Immature natural killer cell (primary cell): ENCODE data around the gene RALGAPA2. TPM values are rescaled to one million over a fixed set of nuclear protein-coding genes. Genes with fewer than 3 reads are reported as not detected.
A peak's percentile ranks its signal among the peaks of the same experiment; 100 is the strongest.

ENCODE experiments used
- DNase-seq, 3 donors: peaks; one replicate each; pipeline ENCODE4 v3.0.0; 2022; ENCODE audit warnings: mixed read lengths in 1 of 3
- H3K27ac Mint-ChIP-seq, 6 donors: one replicate each; pipeline ENCODE4 v1.8.0; 2020; ENCODE audit warnings: mixed read lengths in 6 of 6, mild to moderate bottlenecking in 5 of 6, inconsistent platforms in 4 of 6, moderate library complexity in 3 of 6
- H3K27me3 Mint-ChIP-seq, 3 donors: one replicate each; pipeline ENCODE4 v1.8.0; 2020 to 2021; ENCODE audit warnings: low read depth in 3 of 3, mild to moderate bottlenecking in 3 of 3, mixed read lengths in 3 of 3, moderate library complexity in 3 of 3, inconsistent platforms in 1 of 3
- H3K36me3 Mint-ChIP-seq, 3 donors: one replicate each; pipeline ENCODE4 v1.8.0; 2020; ENCODE audit warnings: mixed read lengths in 3 of 3, inconsistent platforms in 2 of 3, mild to moderate bottlenecking in 2 of 3
- H3K4me1 Mint-ChIP-seq, 2 donors: one replicate each; pipeline ENCODE4 v1.8.0; 2020; ENCODE audit warnings: inconsistent platforms in 2 of 2, mild to moderate bottlenecking in 2 of 2, mixed read lengths in 2 of 2, moderate library complexity in 1 of 2
- H3K4me3 Mint-ChIP-seq, 5 donors: one replicate each; pipeline ENCODE4 v1.8.0; 2020; ENCODE audit warnings: mild to moderate bottlenecking in 5 of 5, mixed read lengths in 5 of 5, inconsistent platforms in 3 of 5, moderate library complexity in 3 of 5
- H3K9me3 Mint-ChIP-seq, 6 donors: one replicate each; pipeline ENCODE4 v1.8.0; 2020; ENCODE audit warnings: mild to moderate bottlenecking in 6 of 6, mixed read lengths in 6 of 6, inconsistent platforms in 4 of 6, moderate library complexity in 3 of 6
- polyA plus RNA-seq, 3 donors: library from polyadenylated mRNA; unstranded; fragments of 300-500 nt; fragmentation: Illumina TruSeq; gene quantifications; one replicate each; pipeline ENCODE4 v1.2.3, GENCODE V29; 2021

RALGAPA2 gene
- polyA plus RNA-seq, 3 donors from 2014 or later, result 2.2 to 5.7 (median 2.3) TPM

DNA sequence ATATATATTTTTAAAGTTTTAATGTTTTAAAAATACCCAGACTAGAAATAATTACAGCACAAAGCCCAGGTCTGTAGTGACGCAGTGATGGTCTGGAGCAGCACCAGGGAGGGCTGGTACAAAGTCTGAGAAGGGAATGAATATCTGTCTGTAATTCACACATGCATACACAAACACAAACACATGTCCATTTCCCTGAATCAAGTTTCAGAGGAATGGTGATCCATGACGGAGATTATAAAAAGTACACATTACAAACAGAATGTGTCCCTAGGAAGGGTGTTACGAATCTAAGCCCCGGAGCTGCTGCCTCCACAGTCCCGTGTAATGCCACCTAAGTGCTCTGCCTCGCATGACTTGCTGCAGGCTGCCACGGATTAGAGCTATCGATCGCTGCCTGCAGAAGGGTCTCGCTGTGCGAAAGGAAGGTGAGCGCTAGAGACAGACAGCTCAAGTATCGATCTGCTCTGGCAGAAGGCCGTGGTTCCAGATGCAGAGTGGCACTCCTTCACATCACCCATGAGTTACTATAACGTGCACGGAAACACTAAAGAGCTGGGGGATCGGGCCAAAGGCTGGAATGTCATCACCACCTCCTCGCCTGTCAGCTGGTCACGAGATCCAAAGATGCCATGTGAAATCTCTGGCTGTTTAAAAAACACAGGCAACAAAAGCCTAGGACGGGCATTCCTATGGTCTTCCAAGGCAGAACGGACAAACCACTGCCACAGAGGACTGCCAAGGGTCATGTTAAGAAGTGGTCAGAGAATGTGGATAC is 257.4 kb downstream of the RALGAPA2 start:
- peaks cover 0 to 6% (median 0%) of the 10 kb centered on the region in 3 donors for H3K27me3 Mint-ChIP-seq
- H3K4me1 Mint-ChIP-seq, result peaks cover 17 to 22% of the 10 kb centered on the region in 2 donors
- H3K9me3 Mint-ChIP-seq, result no peaks in the 10 kb centered on the region
- DNase-seq, result no peak
- H3K27ac Mint-ChIP-seq, result no peak overlapping the region
- peaks cover 0 to 15% (median 0%) of the 10 kb centered on the region in 3 donors for H3K36me3 Mint-ChIP-seq
- no peak overlapping the region for H3K4me3 Mint-ChIP-seq

DNA sequence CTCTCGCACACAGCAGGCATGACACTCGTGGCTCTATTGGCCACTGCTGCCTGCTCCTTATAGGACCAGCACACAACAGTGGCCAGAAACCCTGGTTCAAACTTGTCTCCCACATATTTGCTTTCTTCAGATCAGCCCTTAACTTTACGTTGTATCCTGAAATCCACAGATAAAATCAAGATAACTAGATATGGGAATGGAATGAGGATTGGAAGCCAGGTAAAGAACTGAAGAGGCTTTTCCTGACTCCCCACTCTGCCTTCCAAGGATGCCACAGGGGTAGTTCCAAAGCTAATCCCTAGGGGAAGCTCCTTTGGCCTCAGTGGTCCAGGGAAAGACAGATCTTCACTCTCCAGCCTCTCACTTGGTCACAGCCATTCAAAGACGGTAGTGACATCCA is 258.1 kb downstream of the RALGAPA2 start:
- Mint-ChIP-seq H3K4me3 (no peak overlapping the region), H3K4me1 (peaks cover 17 to 22% of the 10 kb centered on the region in 2 donors), H3K27ac (no peak overlapping the region), H3K27me3 (peaks cover 0 to 6% (median 0%) of the 10 kb centered on the region in 3 donors), H3K36me3 (peaks cover 0 to 15% (median 0%) of the 10 kb centered on the region in 3 donors), H3K9me3 (no peaks in the 10 kb centered on the region)
- DNase-seq, result no peak

DNA sequence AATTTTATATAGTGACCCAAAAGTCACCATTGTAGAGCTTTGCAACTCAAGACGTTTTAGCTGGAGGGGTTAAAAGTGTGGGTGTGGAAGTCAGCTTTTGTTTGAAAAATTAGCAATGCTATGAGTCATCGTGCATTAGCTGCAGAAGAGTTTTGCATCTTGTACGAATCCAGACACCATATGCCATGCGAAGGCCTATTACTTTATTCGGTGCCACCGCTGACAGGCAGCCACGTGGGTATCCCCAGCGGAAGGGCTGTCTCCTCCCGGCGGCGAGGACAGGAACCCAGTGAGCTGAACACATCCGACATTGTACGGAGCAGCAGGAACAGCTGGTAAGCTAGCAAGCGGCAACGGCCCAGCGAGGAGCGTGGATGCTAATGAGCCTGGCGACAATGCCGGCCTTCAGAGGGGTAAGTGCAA is 260.2 kb downstream of the RALGAPA2 start:
- DNase-seq, result peak; percentile 35 to 55 (median 39)

DNA sequence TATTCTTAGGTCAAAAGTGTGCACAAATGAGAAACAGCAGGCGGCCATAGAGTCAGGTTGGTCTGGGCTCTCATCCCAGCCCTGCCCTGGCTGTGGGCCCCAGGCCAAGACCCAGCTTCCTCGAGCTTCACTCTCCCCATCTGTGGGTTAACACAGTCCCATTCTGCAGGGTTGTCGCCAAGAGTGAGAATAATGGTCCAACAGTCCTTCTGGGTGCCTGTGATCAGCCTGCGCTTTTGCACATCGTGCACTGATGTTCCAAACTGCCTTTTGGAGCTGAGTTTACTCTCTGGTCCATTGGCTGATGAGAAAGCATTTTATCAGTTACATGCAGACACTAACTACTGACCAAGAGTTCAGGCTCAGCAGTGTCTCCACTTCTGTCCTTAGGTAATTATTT is 261.9 kb downstream of the RALGAPA2 start:
- DNase-seq, result no peak
- Mint-ChIP-seq H3K36me3 (peaks cover 0 to 12% (median 10%) of the 10 kb centered on the region in 3 donors), H3K4me1 (peaks cover 17 to 22% of the 10 kb centered on the region in 2 donors), H3K9me3 (no peaks in the 10 kb centered on the region), H3K27me3 (peaks cover 0 to 4% (median 0%) of the 10 kb centered on the region in 3 donors), H3K27ac (no peak overlapping the region), H3K4me3 (no peak overlapping the region)

More for the DNA sequence above, 260.2 kb downstream of the RALGAPA2 start:
- H3K27ac Mint-ChIP-seq, result peak overlapping the region in 5 of 6 donors; percentile 19 to 79 (median 50)
- H3K4me3 Mint-ChIP-seq, result peak overlapping the region; percentile 71 to 88 (median 84)
- peaks cover 0 to 15% (median 7%) of the 10 kb centered on the region in 3 donors for H3K36me3 Mint-ChIP-seq
- peaks cover 0 to 4% (median 0%) of the 10 kb centered on the region in 3 donors for H3K27me3 Mint-ChIP-seq
- no peaks in the 10 kb centered on the region for H3K9me3 Mint-ChIP-seq
- H3K4me1 Mint-ChIP-seq, result peaks cover 17 to 22% of the 10 kb centered on the region in 2 donors

DNA sequence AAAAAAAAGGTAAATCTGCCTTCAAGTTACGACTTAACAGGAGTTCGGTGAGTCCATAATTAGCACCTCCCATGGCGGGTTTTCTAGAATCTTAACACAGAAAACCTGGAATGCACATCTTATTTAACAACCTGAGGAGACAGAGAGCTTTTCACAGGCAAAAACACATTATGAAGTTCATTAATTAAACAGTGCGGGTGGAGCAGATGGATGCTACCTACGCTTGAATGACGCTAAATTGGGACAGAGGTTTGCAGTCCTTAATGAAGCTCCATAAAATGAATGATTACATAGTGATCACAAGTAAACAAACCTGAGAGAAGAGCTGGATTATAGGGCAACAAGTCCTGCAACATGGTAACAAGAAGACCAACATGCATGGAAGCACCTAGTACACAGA is 263.6 kb downstream of the RALGAPA2 start:
- Mint-ChIP-seq H3K4me3 (no peak overlapping the region), H3K36me3 (peaks cover 0 to 10% (median 9%) of the 10 kb centered on the region in 3 donors), H3K4me1 (peaks cover 26 to 30% of the 10 kb centered on the region in 2 donors), H3K9me3 (no peaks in the 10 kb centered on the region), H3K27me3 (peaks cover 0 to 4% (median 0%) of the 10 kb centered on the region in 3 donors), H3K27ac (no peak overlapping the region)
- DNase-seq, result no peak

DNA sequence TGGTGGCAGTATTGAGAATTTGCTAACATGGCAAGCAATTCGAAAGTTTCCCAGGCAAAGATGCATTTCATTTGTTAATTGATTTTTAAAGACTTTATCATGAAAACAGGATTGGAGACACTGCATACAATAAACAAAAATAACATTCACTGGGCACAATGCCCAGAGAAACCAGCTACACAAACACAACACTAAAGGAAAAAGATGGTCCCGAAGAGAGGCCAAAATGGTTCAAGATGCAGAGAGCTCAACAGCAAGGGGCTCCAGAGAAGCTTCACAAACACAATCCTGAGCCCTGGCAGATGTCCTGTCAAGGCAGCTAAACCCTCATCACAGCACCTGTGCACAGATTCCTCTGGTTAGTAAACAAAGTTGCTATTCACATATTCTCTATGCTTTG is 265.2 kb downstream of the RALGAPA2 start:
- H3K36me3 Mint-ChIP-seq, result peaks cover 0 to 10% (median 9%) of the 10 kb centered on the region in 3 donors
- no peak overlapping the region for H3K27ac Mint-ChIP-seq
- no peaks in the 10 kb centered on the region for H3K9me3 Mint-ChIP-seq
- H3K4me1 Mint-ChIP-seq, result peaks cover 29 to 31% of the 10 kb centered on the region in 2 donors
- no peak overlapping the region for H3K4me3 Mint-ChIP-seq
- DNase-seq, result no peak
- H3K27me3 Mint-ChIP-seq, result peaks cover 0 to under 1% (median 0%) of the 10 kb centered on the region in 3 donors

DNA sequence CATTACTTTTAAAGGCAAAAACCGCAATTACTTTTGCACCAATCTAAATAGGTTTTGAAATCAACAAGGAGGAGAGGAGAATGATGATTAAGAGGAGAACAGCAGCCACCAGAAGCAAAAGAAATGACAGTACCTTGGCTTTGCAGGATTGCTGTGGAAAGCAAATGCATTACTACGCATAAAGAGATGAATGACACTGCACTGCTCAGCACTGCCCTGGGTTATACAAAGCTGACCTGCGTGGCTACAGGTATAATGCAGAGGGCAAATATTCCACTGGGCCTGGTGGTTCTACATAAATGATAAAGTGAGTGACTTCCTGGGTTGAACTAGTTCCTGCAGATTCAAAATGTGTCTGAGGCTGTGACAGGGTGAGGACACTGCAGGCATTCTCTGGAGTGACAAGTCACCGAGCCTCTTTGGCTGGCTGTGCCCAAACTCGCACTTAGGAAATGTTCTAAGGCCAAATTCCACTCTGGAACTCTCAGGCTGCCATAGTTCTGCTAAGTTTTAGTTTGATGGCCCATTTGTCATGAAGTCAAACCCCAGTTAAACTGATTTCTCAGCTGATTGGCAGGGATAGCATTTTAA is 265.9 kb downstream of the RALGAPA2 start:
- no peaks in the 10 kb centered on the region for H3K27me3 Mint-ChIP-seq
- DNase-seq, result no peak
- H3K36me3 Mint-ChIP-seq, result peaks cover 0 to 10% (median 9%) of the 10 kb centered on the region in 3 donors
- H3K27ac Mint-ChIP-seq, result no peak overlapping the region
- H3K4me1 Mint-ChIP-seq, result peaks cover 32% of the 10 kb centered on the region in 2 donors
- no peak overlapping the region for H3K4me3 Mint-ChIP-seq
- H3K9me3 Mint-ChIP-seq, result no peaks in the 10 kb centered on the region

DNA sequence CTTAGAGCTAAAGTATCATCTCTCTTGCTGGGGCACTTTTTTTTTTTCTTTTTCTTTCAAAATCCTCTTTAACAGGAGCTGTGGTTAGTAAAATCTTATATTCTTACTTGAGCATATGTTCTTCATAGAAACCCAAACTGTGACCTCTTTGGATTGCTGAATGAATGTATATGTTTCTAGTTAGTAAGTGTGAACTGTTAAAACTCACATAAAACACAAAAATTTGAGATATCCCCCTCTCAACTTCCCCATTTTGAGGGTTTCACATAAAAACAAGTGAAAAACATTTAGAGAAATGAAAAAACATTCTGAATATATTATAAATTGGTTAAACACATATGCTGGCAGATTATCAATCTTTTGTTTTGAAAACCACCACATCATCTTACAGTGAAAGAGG is 266.4 kb downstream of the RALGAPA2 start:
- Mint-ChIP-seq H3K36me3 (peaks cover 0 to 10% (median 9%) of the 10 kb centered on the region in 3 donors), H3K9me3 (no peaks in the 10 kb centered on the region), H3K4me1 (peaks cover 37% of the 10 kb centered on the region in 2 donors), H3K4me3 (no peak overlapping the region), H3K27me3 (no peaks in the 10 kb centered on the region), H3K27ac (no peak overlapping the region)
- DNase-seq, result no peak

DNA sequence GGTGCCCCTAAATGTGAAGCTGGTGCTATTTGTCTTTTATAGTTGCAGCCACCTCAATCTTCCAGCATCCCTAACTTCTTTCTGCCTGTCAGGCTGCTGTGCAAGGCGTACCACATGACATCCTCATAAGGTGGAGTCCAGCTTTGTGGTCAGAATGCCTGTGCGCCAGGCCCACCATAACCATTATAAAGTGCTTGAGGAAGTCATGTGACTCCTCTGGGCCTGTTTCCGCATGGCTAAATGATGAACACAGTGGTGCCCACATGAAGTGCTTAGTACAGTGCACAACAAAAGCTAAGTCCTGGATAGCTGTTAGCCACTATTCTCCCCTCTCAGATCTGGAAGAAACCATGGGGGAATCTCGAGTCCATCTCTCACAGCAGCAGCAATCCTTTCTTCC is 268.9 kb downstream of the RALGAPA2 start:
- H3K4me1 Mint-ChIP-seq, result peaks cover 42% of the 10 kb centered on the region in 2 donors
- H3K27me3 Mint-ChIP-seq, result no peaks in the 10 kb centered on the region
- peak overlapping the region in 4 of 6 donors; percentile 49 to 63 (median 58) for H3K27ac Mint-ChIP-seq
- H3K4me3 Mint-ChIP-seq, result peak overlapping the region in 2 of 5 donors; percentile 33 to 49
- peak; percentile 8 to 14 (median 14) for DNase-seq
- peaks cover 0 to 10% (median 3%) of the 10 kb centered on the region in 3 donors for H3K36me3 Mint-ChIP-seq
- H3K9me3 Mint-ChIP-seq, result no peaks in the 10 kb centered on the region

DNA sequence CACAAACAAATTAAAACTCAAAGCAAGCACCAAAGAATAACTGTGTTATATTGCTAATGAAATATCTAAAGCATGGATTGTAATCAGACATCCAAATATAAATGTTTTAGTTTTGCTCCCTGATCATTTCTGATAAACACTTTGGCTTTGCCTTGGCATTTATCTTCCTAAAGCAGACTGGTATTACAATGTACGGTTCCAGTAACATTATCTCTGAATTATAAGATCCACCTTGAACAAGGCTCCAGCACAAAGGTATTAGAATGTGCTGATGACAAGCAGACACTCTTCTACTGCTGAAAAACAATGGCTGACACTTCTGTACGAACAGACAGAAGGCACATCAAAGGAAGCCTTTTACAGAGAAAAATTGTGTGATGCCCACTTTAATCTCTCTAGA is 270.0 kb downstream of the RALGAPA2 start:
- Mint-ChIP-seq H3K9me3 (no peaks in the 10 kb centered on the region), H3K36me3 (peaks cover 3 to 7% (median 6%) of the 10 kb centered on the region in 3 donors), H3K4me3 (peak overlapping the region in 1 of 5 donors; percentile 22), H3K4me1 (peaks cover 42% of the 10 kb centered on the region in 2 donors), H3K27me3 (no peaks in the 10 kb centered on the region), H3K27ac (peak overlapping the region in 2 of 6 donors; percentile 64 to 65)
- DNase-seq, result no peak

DNA sequence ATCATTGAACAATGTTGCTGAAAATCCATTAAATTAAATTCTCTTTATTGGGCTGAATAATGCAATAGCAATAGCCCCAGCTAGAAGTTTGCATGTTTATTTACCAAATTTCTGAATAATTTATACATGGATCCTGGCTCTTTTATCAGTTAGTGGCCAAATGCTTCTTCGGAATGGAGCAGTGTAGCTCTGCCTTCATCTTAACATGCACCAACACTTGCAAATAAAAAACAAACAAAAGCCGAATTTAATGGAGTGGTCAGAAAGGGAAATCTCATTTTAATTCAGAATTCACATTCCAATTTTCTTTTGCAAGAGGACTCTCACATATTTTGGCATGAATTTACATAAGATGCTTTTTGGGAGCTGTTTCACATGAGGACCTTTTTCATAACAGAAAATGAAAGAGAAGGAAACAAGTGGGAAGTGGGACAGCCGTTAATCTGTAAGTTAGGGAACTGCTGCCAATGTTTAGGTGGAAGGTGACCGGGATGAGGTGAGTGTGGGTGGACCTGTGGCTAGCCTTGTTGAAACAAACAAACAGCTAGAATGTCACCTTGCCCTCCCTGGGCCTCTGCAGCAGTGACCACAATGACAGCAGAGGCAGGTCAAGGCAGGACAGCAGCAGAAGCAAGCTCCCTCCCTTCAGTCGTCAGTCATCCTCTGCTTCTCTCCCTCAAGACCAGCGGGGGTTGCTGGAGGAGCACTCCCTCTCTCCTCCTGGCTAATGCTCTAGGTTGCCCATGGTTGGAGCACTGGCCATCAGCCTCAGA is 271.4 kb downstream of the RALGAPA2 start:
- Mint-ChIP-seq H3K27ac (peak overlapping the region; percentile 16 to 74 (median 64)), H3K36me3 (peaks cover 4 to 10% (median 9%) of the 10 kb centered on the region in 3 donors)

DNA sequence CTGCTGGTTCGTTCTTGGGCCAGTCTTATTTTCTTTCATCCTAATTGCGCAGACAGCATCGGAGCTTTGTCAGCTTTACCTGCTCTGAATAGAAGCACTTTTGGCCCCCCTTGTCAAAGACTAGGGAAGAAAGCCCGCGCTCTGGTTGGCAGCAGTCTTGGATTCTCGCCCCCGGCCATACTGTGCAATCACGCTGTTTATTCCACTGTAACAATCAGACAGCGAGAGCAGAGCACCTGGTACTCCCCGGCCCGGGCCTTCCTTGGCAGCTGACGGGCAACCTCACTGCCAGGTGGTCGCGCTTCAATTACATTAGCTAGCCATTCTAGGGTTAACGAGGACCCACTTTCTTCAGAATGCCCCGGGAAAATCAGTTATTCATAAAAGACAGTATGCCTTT is 272.0 kb downstream of the RALGAPA2 start:
- peaks cover 4 to 11% (median 9%) of the 10 kb centered on the region in 3 donors for H3K36me3 Mint-ChIP-seq
- H3K27ac Mint-ChIP-seq, result no peak overlapping the region
- H3K27me3 Mint-ChIP-seq, result no peaks in the 10 kb centered on the region
- H3K4me1 Mint-ChIP-seq, result peaks cover 42% of the 10 kb centered on the region in 2 donors
- H3K4me3 Mint-ChIP-seq, result no peak overlapping the region
- no peaks in the 10 kb centered on the region for H3K9me3 Mint-ChIP-seq
- no peak for DNase-seq

More for the DNA sequence above, 271.4 kb downstream of the RALGAPA2 start:
- DNase-seq, result peak in 2 of 3 donors; percentile 10 to 11
- peaks cover 42% of the 10 kb centered on the region in 2 donors for H3K4me1 Mint-ChIP-seq
- peak overlapping the region in 2 of 5 donors; percentile 43 to 60 for H3K4me3 Mint-ChIP-seq
- no peaks in the 10 kb centered on the region for H3K27me3 Mint-ChIP-seq
- no peaks in the 10 kb centered on the region for H3K9me3 Mint-ChIP-seq

DNA sequence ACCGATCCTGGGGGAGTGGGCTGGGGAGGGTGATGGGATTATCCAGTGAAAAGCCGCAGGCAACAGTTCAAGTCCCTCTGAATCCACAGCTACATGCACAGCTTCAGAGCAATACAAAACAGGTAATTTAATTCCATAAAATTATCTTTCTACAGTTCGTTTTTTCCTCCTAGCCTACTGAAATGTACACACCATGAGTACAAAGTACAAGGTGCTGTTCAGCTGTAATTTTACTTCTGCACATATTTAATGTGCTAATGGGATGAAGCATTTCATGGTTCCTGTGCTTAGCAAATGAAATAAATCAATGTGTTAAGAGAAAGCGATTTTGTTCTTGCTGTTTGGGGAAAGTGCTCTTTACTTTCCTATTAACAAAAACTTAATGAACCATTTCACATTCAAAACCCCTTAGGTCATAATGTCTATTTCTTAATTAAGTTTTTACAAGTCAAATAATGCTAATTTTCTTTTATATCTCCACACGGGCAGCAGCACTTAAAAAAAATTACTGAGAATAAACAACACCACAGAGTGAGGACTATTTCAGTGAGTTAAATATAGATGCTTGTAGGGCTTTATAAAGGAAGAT is 272.7 kb downstream of the RALGAPA2 start:
- Mint-ChIP-seq H3K27me3 (no peaks in the 10 kb centered on the region), H3K4me1 (peaks cover 41 to 42% of the 10 kb centered on the region in 2 donors), H3K9me3 (no peaks in the 10 kb centered on the region), H3K36me3 (peaks cover 8 to 15% (median 9%) of the 10 kb centered on the region in 3 donors), H3K4me3 (no peak overlapping the region), H3K27ac (no peak overlapping the region)
- no peak for DNase-seq
